Stimulated activated naive CD8-positive, alpha-beta T cell treated with anti-CD3 and anti-CD28 coated beads, Interleukin-15, amount 100 ng/mL, for 72 hours (primary cell): ENCODE data around the gene CLCN7.

Source experiments
- ATAC-seq: fragments of 150-1000 bp; cut with Tn5 transposase; 2 replicates; pipeline ENCODE4 v1.10.0; 2021; ENCODE audit warnings: mild to moderate bottlenecking, moderate library complexity
- DNase-seq, 2 donors: peaks; one replicate each; pipeline ENCODE4 v3.0.0; 2021 to 2022
- H3K27ac Mint-ChIP-seq, 2 donors: one replicate each; pipeline ENCODE4 v1.8.0; 2022; ENCODE audit warnings: mild to moderate bottlenecking in 2 of 2, mixed read lengths in 2 of 2, moderate library complexity in 2 of 2
- H3K27me3 Mint-ChIP-seq: one replicate; pipeline ENCODE4 v1.8.0; 2022; ENCODE audit warnings: mixed read lengths
- H3K4me1 Mint-ChIP-seq: one replicate; pipeline ENCODE4 v1.8.0; 2022; ENCODE audit warnings: mild to moderate bottlenecking, mixed read lengths
- H3K4me3 Mint-ChIP-seq, 2 donors: one replicate each; pipeline ENCODE4 v1.8.0; 2022; ENCODE audit warnings: mild to moderate bottlenecking in 2 of 2, mixed read lengths in 2 of 2, moderate library complexity in 1 of 2
- H3K9me3 Mint-ChIP-seq, 2 donors: one replicate each; pipeline ENCODE4 v1.8.0; 2022; ENCODE audit warnings: mixed read lengths in 2 of 2

Gene CLCN7

DNA sequence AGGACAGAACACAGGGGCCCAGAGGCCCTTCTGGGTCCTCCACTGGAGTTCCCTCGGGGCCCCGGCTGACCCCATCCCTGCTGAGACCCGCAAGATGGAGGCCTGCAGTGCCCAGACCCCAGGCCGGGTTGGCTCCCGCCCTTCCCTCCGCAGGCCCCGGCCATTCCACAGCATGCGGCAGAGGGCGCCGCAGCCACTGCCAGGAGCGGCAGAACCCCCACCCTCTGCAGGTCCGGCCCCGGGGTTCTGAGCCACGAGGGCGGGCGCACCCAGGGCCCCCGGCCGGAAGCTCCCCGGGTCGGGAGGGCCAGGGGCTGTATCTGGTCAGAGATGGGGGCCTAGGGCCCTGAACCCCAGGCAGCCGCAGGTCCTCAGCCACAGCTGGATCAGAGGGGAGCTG, 46.3 kb downstream of the CLCN7 start:
- peak overlapping the region in 1 of 2 donors; percentile 33 for H3K4me3 Mint-ChIP-seq
- H3K27me3 Mint-ChIP-seq: peaks cover 8% of the 10 kb centered on the region
- DNase-seq: peak; percentile 63 to 74
- ATAC-seq: peak; percentile 76
- H3K4me1 Mint-ChIP-seq: peaks cover 25% of the 10 kb centered on the region
- no peaks in the 10 kb centered on the region for H3K9me3 Mint-ChIP-seq
- H3K27ac Mint-ChIP-seq: peak overlapping the region; percentile 46 to 67

DNA sequence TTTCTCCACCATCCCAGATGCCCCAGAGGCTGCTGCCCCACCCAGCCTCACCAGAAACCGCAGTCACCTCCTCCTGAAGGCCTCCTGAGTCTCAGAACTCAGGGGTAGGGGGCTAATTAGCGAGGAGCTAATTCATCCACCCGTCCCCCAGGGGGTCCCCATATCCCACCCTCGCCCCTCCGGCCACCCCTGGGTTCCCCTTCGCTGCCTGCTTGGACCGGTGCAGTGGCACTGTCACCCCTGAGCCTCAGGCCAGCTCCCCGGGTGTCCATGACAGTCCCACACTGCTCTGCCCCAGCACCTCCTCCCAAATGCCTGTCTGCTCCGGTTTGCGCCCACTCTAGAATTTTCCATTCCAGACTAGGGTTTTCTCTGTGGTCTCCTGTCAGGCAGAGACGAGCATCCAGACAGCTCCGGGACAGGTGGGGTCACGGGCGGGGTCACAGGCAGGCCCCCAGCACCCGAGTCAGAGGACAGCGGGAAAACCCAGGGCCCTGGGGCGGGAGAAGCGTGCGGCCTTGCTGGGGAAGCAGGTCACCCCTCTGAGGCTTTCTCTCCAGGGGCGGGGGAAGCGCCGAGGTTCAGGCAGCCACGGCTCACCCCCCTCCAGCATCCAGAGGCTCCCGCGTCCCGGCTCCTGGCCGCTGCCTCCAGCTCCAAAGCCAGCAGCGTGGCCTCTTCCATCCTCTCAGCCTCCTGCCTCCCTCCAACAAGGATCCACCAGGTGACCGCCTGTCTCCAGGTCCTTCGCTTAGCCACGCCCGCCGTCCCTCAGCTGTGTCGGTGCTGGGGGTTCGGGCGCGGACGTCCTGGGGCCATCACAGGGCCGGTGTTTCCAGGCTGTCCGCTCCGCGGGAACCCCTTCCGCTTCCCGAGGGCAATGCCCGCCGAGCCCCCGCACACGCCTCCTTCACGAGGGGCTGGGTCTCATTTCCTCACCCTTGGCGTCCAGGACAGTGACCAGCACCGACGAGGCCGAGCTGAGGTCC, 47.1 kb downstream of the CLCN7 start:
- Mint-ChIP-seq H3K27me3 (peaks cover 8% of the 10 kb centered on the region), H3K4me1 (peaks cover 32% of the 10 kb centered on the region), H3K4me3 (peak overlapping the region in 1 of 2 donors; percentile 33), H3K9me3 (no peaks in the 10 kb centered on the region), H3K27ac (peak overlapping the region; percentile 46 to 67)
- ATAC-seq: no peak
- DNase-seq: no peak

DNA sequence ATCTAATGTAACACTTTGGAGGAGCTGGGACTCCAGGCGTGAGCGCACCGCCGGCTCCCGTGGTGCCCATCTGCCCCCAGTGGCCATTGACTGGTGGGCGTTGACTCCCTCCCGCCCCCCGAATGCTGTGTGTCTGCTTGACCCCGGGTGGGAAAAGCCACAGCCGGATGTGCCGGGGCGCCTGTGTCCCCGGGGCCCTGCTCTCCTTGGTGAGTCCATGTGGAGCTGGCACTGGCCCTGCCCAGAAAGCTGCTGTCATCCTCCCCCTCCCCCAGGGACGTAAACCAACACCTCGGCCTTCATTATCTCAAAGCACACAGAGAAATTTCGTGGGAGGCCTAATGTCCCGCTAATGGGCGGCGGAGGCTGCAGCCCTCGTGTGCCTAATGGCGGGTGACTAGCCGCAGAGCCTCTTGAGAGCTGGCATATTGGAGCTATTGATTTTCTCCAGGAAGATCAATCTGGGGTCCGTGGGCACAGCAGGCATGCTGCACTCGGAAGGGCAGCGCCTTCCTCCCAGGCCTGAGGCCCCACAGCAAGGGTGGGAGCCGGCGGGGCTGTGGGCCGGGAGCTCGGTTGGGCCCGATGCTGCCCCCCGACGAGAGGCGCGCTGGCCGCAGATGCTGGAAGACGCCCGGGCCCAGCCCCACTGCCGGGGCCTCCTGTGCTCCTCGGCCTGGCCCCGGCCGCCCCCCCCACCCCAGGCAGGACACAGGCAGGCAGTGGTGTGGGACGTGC, 47.9 kb downstream of the CLCN7 start:
- Mint-ChIP-seq H3K4me1 (peaks cover 32% of the 10 kb centered on the region), H3K27ac (peak overlapping the region in 1 of 2 donors; percentile 59), H3K4me3 (no peak overlapping the region), H3K27me3 (peaks cover 8% of the 10 kb centered on the region), H3K9me3 (no peaks in the 10 kb centered on the region)
- DNase-seq: no peak
- ATAC-seq: no peak

DNA sequence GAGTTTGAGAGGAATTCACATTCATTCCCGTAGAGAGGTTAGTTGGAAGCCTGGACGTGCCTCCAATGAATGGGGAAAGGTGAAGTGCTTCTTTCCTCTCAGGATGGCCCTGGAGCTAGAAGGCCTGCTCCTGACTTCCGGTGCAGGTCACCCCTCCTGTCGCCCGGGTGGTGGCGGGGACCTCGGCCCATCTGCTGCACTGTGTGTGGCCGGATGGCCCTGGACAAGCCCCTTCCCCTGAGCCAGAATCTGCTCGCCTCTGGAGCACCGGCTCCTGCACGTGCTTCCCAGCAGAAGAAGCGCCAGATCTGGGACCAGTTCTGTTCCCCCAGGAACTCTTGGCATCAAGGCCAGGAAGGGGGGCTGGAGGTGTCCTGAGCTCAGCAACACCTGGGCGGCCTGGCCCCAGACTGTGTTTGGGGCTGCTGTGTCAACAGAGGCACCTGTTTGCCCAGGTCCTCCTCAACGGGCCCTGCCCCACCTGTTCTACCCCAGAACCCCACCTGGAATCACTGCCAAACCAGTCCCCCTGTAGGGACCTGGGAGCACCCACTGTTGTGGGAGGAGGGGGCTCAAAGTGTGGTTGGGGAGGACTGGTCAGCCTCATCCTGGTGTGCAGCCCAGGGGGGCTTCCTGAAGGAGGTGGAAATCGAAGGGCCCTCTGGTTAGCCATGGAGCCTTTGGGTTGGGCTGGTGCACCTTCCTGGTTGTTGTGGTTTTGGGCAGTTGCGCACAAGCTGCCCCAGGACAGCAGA, 49.0 kb downstream of the CLCN7 start:
- H3K27ac Mint-ChIP-seq: peak overlapping the region in 1 of 2 donors; percentile 72
- ATAC-seq: no peak
- H3K9me3 Mint-ChIP-seq: no peaks in the 10 kb centered on the region
- no peak overlapping the region for H3K4me3 Mint-ChIP-seq
- no peak for DNase-seq
- peaks cover 8% of the 10 kb centered on the region for H3K27me3 Mint-ChIP-seq
- peaks cover 41% of the 10 kb centered on the region for H3K4me1 Mint-ChIP-seq

DNA sequence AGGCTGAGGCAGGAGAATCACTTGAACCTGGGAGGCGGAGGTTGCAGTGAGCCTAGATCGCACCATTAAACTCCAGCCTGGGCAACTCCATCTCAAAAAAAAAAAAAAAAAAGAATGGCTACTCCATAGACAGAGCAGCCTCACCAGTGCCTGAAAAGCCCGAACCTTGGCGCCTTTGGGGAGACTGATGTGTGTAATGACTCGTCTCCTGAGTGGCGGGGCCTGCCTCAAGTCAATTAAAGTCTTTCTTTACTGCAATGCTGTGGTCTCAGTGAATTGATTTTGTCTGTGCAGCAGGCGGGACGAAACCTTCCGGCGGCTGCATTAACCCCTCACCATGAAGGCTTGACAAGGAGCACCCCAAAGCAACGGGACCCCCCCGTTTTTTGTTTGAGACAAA, 50.8 kb downstream of the CLCN7 start:
- H3K4me1 Mint-ChIP-seq: peaks cover 42% of the 10 kb centered on the region
- H3K9me3 Mint-ChIP-seq: no peaks in the 10 kb centered on the region
- H3K27me3 Mint-ChIP-seq: no peaks in the 10 kb centered on the region
- ATAC-seq (no peak), DNase-seq (no peak)
- no peak overlapping the region for H3K27ac Mint-ChIP-seq
- no peak overlapping the region for H3K4me3 Mint-ChIP-seq

DNA sequence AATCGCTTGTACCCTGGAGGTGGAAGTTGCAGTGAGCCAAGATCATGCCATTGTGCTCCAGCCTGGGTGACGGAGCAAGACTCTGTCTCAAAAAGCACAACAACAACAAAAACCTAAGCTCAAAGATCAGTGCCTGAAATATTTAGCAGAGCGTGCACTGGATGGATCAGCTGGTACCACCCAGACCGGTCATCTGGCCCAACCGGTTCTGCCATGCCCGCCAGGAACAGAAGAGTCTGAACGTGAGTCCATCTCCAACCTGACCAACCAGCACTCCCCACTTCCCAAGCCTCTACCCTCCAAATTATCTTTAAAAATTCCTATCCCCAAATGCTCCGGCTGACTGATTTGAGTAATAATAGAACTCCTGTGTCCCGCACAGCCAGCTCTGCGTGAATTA, 52.8 kb downstream of the CLCN7 start:
- H3K27ac Mint-ChIP-seq: peak overlapping the region; percentile 97 to 100
- H3K4me1 Mint-ChIP-seq: peaks cover 57% of the 10 kb centered on the region

DNA sequence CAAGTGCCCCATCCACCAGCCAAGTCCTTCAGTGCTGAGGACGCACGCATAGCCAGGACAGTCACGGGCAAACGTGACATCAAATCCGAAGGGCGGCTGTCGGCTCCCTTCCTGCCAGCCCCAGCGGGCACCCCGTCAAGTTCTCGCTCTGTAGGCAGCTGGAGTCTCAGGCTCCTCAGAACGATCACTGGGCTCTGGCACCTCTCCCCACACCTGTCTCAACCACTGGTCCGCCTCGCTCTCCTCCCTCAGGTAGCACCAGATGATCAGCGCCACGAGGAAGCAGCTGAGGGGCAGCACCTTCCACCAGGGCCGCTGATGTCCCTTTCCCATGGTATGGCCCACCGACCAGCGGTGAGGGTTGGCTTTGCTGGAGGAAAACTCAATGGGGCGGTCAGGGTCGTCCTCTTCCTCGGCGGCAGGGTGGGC, 54.7 kb downstream of the CLCN7 start:
- peak overlapping the region in 1 of 2 donors; percentile 100 for H3K27ac Mint-ChIP-seq
- peak overlapping the region; percentile 91 to 97 for H3K4me3 Mint-ChIP-seq
- H3K4me1 Mint-ChIP-seq: peaks cover 65% of the 10 kb centered on the region
- no peaks in the 10 kb centered on the region for H3K9me3 Mint-ChIP-seq
- H3K27me3 Mint-ChIP-seq: no peaks in the 10 kb centered on the region
- DNase-seq (no peak), ATAC-seq (no peak)

More for the DNA sequence above, 52.8 kb downstream of the CLCN7 start:
- H3K4me3 Mint-ChIP-seq: peak overlapping the region in 1 of 2 donors; percentile 91
- ATAC-seq (no peak), DNase-seq (no peak)
- no peaks in the 10 kb centered on the region for H3K9me3 Mint-ChIP-seq
- H3K27me3 Mint-ChIP-seq: no peaks in the 10 kb centered on the region

DNA sequence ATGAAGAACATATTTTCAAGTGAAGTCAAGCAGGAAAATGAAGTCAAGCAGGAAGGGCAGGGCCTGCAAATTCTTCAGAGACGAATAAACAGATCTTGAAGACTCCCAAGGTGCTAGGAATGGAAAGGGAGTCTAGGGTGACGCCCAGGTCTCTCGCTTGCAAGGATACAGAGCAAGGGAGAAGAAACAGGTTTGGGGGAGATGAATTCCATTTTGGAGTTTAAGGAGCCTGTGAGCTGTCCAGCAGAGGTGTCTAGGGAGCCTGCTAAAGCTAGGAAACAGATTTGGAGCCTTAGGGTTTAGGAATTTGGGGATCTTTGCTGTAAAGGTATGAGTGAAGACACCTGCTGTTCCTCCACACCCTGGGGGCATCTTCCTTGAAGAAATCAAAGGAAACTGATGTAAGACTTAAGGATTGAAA, 58.3 kb downstream of the CLCN7 start:
- Mint-ChIP-seq H3K4me1 (peaks cover 54% of the 10 kb centered on the region), H3K9me3 (no peaks in the 10 kb centered on the region), H3K4me3 (no peak overlapping the region), H3K27me3 (no peaks in the 10 kb centered on the region), H3K27ac (no peak overlapping the region)
- ATAC-seq: no peak
- no peak for DNase-seq

DNA sequence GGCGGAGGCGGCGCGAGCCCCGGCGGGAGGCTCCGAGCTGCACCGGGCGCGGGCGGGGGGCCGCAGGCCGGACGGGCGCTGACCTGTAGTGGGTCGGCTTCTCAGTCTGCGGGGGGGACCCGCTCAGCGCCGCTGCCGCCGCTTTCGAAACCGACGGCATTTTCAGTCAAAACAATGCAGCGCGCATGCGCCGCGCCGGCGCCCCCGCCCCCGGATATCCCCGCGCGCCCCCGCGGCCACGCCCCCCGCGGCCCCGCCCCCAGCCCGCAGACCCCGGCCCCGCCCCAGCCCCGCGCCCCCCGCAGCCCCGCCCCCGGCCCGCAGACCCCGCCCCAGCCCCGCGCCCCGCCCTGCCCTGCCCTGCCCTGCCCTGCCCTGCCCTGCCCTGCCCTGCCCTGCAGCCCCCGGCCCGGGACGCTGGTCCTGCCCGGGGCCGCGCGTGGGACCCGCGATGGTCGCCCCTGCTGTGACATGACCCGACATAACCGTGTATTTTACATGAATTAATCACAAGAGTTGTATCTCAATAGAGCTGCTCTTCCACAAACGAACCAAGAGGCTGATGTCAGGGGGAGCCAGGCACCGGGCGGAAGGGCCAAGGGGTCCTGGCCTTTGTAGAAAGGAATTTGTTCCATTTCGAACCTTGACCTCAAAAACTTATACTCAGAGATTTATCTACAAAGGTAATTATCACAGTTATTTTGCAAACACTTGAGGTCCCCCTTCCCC, 60.1 kb downstream of the CLCN7 start, which contains the start of gene UNKL:
TSS of gene UNKL (minus strand) at position 173 of the 729 bp plus-strand sequence. CDS start at position 160, 13 bp downstream.
- peak; percentile 80 to 81 for DNase-seq
- peak within 1 kb of the TSS; percentile 88 to 97 for H3K27ac Mint-ChIP-seq
- H3K4me3 Mint-ChIP-seq: peak within 1 kb of the TSS; percentile 89 to 92
- ATAC-seq: peak; percentile 73
- no peaks in the 10 kb centered on the region for H3K9me3 Mint-ChIP-seq
- peaks cover 38% of the 10 kb centered on the region for H3K4me1 Mint-ChIP-seq
- H3K27me3 Mint-ChIP-seq: no peaks in the 10 kb centered on the region

DNA sequence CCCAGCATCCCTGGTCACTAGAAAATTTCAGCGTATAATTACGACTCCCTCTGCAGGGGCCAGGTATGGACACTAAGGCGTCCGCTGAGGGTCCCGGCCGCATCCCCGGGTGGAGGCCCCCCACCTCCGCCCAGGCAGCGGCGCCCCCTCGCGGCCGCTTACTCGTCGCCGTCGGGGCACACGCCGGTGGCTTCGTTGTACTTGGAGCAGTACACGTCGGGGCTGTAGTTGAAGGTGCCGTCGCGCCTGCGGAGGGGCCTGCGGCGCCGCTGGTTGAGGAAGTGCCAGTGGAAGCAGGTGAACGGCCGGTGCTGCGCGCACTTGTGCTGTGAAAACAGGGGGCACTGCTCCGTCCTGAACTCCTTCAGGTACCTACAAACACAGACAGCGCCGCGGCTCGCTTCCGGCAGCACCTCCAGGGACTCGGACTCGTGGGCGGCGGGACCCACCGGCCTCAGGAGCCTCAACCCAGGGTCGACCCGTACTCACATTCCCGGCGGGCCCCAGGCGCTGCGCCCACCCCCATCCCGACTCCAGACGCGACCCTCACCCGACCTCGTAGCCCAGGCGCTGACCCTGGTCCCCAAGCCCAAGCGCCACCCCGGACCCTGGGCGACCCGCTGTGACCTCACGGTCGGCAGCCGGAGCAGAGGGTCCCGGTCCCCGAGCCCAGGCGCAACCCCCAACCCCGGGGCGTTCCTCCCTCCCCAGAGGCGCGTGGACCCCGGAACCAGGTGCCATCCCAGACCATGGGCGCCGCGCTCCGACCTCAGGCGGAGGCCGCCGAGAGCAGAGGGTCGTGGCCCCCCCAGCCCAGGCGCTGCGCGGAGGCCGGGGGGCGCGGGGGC, 60.9 kb downstream of the CLCN7 start:
- peak; percentile 87 for ATAC-seq
- peak; percentile 83 to 84 for DNase-seq
- Mint-ChIP-seq H3K4me1 (peaks cover 36% of the 10 kb centered on the region), H3K9me3 (no peaks in the 10 kb centered on the region), H3K27me3 (no peaks in the 10 kb centered on the region), H3K4me3 (peak overlapping the region; percentile 89 to 92), H3K27ac (peak overlapping the region; percentile 88 to 97)

DNA sequence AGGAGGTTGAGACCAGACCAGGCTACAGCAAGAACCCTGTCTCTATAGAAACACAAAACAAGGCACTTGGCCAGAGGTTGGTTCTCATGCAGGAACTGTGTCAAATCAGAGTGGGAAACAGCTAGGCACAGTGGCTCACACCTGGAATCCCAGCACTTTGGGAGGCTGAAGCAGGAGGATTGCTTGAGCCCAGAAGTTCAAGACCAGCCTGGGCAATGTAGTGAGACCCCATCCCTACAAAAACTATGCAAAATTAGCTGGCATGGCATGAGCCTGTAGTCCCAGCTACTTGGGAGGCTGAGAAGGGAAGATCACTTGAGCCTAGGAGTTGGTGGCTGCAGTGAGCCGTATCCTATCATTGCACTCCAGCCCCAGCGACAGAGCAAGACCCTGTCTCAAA, 62.0 kb downstream of the CLCN7 start:
- DNase-seq: no peak
- Mint-ChIP-seq H3K4me3 (peak overlapping the region in 1 of 2 donors; percentile 39), H3K4me1 (peaks cover 36% of the 10 kb centered on the region), H3K27ac (no peak overlapping the region), H3K9me3 (no peaks in the 10 kb centered on the region), H3K27me3 (no peaks in the 10 kb centered on the region)
- ATAC-seq: no peak

DNA sequence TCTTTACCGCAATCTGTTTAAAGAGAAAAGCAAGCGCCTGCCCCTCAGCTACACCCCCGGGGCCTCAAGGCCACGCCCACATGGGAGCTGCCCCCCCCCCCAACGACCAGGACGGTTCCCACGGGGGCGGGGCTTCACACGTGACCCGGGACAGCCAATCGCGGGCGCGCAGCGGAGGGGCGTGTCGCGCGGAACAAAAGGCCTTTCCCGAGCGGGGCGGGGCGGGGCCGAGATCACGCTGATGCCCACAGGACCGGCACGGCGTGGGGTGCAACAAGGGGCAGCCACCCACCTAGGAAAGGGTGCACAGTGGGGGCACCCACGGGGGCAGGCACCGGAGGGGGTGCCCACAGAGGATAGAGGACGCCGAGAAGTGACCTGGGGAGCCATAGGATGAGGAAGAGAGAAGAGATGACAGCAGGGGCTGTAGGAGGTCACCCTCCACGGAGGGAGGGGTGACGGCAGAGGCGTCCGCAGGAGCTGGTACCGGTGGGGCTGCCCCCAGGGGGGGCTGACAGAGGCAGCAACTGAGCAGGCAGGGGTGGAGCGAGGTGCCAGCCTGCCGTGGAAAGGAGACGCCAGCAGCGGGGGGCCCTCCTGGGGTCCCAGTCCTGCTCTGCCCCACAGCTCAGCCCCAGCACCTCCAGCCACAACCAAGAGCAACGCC, 66.5 kb downstream of the CLCN7 start:
- Mint-ChIP-seq H3K4me1 (peaks cover 40% of the 10 kb centered on the region), H3K4me3 (peak overlapping the region; percentile 86 to 95), H3K27ac (peak overlapping the region in 1 of 2 donors; percentile 86), H3K9me3 (no peaks in the 10 kb centered on the region), H3K27me3 (no peaks in the 10 kb centered on the region)
- peak; percentile 90 for ATAC-seq
- peak; percentile 90 for DNase-seq

DNA sequence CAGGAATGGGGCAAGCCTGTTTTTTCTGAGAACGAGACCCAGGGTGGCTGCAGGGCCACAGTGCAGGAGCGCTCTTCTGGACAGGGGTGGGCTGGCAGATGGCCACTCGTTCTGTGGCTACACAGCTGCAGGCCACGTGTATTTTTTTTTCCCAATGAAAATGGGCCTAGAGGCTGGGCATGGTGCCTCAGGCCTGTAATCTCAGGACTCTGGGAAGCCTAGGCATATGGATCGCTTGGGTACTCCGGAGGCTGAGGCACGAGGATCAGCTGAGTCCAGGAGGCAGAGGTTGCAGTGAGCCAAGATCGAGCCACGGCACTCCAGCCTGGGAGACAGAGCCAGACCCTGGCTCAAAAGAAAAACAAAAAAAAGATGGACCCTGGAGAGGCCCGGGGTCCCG, 67.1 kb downstream of the CLCN7 start:
- Mint-ChIP-seq H3K27me3 (no peaks in the 10 kb centered on the region), H3K4me3 (peak overlapping the region; percentile 86 to 95), H3K9me3 (no peaks in the 10 kb centered on the region), H3K27ac (peak overlapping the region in 1 of 2 donors; percentile 19), H3K4me1 (peaks cover 40% of the 10 kb centered on the region)
- DNase-seq: no peak
- ATAC-seq: no peak
